Activated CD8-positive, alpha-beta memory T cell treated with anti-CD3 and anti-CD28 coated beads, Interleukin-2, amount 50 U/mL, for 48 hours (primary cell): Measurements from ENCODE around the gene CREB3L2.

Source experiments
- DNase-seq: peaks from one replicate; pipeline ENCODE4 v3.0.0-alpha.2; 2020

Gene CREB3L2

DNA sequence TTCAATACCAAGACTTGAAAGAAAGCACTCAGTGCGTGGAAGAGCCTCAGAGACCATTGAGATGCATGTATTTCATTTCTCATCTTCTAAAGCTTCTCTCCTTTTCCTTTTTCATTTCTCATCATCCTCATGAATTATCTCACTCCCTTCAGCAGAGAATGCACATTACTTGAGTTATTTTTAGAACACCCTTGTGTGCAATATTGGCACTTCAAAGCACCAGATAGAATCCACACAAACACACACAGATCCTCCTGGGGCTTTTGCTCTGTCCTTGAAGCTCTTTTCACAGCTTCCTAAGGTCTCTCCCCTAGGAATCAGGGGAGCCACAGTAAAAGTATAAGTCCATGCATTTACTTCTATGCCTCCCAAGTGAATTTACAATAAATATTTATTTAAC is 173.4 kb downstream of the CREB3L2 start:
- no peak for DNase-seq

DNA sequence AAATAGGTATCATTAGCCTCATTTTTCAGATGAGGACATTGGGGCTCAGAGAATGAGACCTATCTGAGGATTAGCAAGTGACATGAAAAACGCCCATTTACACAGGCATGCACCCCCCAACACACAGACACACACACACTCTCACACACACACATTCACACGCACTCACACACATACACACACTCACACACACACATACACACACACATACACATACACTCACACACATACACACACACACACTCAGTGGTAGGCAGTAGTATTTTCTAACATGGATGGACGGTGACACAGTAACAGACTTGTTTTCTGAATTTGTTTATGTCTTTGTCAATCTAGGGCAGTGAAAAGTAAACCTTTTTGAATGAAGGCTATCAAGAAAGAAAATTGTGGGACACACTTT is 176.4 kb downstream of the CREB3L2 start:
- DNase-seq, result no peak
